Suppressor macrophage treated with lipopolysaccharide for 1 hour (primary cell): ENCODE data around the gene GLI2.

ENCODE experiments used
- DNase-seq, 3 donors: peaks; one replicate each; pipeline ENCODE4 v3.0.0-alpha.2; 2020 to 2022

Gene GLI2

DNA sequence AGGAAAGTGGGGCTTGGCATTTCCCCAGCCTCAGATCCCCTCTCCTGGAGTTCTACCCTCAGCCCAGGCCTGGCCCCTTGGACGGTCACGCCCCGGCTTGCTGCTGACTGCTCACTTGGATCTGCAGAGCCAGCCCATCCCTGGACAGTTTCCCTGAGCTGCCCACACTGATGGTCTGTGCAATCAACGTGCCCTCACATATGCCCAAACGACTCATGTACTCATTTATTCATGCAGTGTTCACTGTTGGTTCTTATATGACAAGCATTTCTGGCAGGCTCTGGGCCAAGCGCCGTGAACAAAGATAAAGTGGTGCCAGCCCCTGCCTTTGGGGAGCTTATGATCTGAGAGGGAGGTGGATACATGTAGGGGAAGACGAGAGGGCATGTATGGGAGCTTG, 20.3 kb upstream of the GLI2 start:
- no peak for DNase-seq

DNA sequence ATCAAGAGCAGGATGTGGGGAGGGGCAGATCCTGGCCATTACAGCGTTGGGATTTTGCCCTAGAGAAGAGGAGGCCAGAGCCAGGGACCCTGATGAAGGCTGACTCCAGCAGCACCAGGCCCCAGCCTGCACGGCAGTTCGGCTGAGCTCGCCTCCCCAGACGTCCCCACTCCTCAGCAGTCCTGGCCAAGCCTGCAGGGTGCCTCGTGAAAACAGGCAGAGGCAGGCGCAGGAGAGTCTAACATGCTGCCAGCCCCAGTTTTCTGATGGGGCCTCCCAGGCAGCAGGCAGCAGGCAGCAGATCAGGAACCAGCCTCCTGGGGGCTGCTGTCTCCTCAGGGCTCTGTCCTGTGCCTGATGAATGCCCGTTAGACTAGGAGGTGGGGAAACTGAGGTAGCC, 19.7 kb upstream of the GLI2 start:
- DNase-seq, result no peak

DNA sequence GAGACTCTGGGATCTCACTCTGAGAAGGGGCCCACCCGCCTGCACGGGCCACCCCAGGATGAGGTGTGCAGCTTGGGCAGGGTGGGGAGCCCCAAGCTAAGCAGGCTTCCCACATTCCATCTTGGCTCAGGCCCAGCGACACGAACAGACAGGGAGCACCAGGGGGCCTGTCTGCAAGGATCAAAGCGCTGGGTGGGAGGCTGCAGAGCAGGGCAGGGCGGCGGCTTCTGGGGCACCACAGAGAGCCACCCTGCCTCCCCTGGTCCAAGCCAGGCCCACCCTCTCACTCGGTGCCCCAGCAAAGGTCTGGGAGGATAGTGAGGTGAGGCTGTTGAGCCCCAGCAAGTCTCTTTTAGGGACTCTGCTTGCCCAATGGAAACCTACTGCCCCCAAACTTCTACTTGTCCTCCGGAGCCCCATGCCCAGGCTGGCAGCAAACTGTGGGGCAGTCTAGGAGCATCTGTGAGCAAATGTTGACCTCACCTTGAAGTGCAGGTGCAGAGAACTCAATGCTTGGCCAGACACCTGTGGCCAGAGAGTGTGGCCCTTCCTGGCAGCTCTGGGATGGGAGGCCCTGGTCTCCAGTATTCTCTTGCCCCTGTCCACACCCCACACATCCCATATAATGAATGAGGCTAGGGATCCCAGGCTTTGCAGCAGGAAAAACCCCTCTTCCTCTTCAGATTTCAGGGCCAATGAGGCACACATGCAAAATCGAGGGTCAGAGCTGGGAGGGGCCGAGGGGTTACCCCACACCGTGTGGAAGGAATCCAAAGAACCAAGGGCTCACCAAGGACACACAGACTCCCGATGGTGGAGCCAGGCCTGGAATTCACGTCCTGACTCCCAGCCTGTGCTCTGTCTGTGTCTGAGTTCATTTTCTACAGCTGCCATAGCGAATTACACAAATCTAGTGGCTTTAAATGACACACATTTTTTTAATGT, 18.8 kb upstream of the GLI2 start:
- no peak for DNase-seq

DNA sequence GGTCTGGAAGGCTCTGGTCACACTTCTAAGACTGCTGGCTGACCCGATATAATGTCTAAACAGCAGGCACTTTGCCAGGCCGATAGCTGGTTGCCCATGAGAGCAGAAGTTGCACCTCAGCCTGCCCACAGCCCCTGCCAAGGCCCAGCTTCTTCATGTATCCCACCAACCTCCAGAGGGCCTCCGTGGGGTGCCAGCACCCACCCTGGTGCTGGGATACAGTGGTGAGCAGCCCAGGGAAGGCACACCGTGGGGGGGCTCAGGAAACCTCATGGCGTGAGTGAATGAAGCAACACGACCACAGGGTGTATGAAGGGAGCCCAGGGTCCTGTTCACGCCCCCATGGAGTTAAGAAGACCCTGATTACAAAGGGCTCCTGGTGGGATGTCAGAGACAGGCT, 16.2 kb upstream of the GLI2 start:
- no peak for DNase-seq

DNA sequence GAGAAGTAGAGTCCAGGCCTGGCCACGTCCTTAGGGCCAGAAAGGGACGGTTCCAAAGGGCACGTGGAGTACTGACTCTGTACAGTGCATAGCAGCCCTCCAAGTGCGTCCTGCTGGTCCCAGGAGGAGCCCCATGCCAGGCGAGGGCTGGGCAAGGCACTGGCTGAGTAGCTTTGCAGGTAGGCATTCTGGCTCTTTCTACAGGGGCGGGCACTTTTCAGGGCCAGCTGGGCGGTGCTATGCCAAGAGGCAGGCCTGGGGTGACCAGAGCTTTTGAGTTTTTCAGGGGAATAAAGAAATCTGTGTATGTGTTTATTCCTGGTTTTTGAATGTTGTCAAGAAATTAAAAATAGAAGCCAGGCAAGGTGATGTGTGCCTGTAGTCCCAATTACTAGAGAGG, 15.4 kb upstream of the GLI2 start:
- no peak for DNase-seq

DNA sequence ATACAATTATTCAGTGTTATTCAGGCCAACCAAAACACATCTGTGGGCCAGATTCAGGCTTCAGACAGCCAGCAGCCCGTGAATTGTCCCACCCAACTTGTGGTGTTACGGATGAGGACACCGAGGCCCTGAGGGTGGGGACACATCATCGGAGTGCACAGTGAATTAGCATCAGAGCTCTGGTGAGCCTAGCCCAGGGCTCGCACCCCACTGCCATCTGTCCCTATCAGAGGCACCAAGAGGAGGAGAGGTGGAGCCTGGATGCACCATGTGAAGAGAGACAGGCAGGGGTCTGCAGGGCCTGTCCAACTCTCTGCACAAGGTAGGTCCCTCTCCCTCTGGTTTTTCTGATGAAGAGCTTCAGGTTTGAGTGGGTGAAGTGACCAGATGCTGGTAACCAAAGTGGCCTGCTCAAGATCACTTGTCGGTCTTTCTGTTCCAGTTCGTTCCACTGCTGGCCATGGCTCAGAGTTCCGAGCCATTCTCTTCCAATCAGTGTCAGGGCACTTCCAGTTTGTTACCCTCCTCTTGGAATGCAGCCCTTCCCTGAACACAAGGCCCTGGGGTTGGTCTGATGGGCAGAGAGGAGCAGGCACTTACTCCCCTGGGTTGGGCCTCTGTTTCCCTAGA, 14.8 kb upstream of the GLI2 start:
- no peak for DNase-seq

DNA sequence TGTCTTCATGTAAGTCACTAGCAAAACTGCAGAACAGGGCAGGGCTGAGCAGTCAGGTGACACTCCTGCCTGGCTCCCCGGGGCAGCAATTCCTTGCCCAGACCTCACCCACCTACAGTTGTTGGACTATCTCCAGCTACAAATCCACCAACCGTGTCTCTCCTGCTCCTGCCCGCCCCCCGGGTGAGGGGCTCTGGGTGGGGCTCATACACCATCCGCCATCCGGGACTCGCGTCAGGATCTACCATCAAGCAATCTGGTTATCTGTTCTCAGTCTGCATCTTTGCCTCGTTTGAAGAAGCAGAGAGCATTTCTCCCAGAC, 13.5 kb upstream of the GLI2 start:
- no peak for DNase-seq

DNA sequence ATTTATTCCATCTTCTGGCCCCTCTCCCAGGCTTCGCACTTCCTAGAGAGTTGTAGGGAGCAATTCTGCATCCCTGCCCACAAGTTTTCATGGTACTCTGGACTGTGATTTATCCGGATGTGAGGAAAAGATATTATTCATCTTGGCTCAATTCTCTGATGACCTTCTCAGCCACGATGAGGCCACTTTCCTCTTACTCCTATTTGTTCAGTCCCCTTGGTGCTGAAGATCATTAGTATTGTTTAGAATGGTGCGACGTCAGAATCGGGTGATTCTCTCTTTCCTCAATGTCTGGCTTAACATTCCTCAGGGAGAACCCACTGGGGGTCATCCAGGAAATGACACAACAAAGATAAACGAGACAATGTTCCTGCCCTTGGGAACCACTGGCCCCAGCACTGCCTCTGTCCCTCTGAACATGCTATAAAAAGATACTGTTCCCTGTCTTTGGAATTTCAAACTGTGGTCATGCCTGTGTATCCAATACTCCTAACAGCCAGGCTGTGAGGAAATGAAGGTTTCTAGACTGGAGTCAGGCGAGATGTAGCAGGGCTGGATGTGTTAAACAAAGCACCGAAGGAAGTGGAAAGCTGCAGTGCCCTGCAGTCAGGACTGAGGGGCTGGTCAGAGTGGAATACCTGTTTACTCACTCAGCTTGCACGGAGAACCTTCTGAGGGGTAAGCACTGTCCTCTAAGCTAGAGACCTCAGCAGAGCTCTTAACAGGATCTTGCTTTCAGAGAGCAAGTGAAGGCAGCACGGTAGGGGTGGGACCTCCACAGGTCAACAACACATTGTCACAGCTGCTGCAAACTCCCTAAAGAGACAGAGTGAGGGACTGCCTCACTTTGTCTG, 12.9 kb upstream of the GLI2 start:
- DNase-seq, result no peak

DNA sequence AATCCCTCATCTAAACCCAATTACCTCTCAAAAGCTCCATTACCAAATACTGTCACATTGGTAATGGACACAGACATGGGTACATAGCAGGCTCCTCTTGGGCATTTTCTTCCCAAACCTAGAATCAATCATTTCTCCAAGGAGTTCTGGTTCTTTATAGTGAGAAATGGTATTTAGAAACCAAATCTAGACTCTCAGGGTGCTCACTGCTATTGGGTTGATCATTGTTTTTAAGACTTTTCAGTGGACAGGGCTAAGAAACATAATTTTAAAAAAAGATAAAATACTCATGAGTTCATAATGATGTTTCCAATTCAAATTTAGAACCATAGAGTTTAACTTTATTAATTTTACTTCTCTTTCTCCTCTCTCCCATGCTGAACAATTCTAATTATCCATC, 9.4 kb upstream of the GLI2 start:
- DNase-seq, result no peak

DNA sequence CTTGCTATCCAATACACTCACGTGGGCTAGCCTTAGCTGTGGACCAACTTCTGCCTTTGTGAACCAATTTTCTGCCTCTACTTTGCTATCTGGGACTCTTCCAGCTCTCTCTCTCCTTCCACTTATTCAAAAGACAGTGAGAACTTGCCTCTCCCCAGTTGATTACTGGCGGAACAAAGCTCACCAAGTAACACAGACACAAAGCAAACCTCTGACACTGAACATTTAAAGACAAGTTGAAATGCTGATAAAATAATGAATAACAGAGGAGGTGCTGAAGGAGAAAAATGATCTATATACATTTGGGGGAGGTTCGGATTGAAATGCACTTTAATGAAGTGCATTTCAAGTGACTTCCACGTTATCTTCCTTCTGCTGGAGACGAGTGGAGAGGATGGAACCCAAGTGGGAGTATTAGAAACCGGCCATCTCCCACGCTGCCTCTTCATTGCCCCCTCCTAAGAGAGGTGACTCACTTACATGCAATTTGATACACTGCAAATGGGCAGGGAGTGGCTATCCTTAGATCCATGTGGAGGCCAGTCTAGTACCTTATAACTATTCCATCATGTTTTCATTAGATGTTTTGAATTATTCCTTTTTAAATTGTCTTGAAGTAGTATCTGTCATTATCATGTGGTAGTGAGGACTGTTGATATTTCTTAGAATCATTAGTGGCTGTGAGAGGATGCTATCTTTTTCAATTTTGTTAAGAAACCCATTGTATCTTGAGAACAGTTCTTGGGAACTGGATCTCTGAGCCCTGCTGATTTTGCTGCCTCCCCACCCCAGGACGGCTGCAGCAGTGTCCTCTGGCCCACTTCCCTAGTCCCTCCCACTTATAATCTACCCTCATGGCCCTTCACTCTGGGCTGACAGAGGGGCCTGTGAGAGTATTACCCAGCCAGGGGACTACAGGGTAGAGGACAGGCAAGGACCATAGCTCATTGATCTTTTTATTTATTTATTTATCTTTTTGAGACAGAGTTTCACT, 6.0 kb upstream of the GLI2 start:
- no peak for DNase-seq

DNA sequence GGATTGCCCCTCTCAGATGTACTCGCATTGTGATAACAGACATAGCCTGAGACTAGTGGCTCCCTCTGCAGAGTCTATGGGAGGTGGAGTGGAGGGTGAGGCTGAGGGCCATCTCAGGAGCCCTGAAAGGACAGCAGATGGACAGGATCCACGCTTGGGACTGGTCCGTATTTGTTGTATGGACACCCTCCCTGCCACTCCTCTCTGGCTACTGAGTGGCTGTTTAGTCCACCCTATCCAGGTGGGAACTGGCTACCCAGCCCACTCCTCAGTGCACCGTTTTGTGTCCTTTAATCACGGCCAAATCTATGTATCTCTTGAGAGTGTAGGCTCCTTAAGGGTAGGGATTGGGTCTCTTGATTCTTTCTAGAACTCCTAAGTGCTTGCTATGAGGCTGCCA, 4.5 kb upstream of the GLI2 start:
- DNase-seq, result no peak

DNA sequence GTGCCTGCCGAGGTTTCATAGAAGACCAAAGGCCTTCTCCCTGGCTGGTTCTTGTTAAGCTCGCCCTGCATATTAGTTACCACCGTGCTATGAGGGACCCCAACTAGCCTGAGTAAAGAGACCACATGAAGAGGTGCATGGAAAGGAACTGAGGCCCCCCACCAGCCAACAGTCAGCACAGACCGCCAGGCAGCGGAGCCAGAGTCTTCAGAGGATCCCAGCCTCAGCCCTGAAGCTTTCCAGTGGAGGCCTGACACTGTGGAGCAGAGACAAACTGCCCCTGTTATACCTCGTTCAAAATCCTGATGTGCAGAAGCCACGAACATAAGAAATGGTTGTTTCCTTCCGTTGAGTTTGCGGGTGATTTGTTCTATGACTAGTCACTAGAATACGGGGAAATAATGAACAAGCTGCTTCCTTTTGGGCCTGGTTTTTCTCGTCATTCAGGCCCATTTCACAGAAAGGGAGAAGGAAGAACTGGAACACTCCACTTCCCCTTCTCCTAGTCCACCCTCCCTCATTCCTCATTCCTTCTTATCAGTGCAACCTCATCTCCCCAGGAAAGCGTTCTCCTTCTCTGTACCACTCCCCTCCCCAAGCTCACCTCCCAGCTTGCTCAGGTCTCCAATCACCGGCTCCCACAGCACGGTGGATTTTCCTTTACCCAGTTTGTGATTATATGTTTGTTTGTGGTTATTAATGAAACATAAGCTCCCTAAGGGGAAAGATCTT, 3.0 kb upstream of the GLI2 start:
- DNase-seq, result no peak

DNA sequence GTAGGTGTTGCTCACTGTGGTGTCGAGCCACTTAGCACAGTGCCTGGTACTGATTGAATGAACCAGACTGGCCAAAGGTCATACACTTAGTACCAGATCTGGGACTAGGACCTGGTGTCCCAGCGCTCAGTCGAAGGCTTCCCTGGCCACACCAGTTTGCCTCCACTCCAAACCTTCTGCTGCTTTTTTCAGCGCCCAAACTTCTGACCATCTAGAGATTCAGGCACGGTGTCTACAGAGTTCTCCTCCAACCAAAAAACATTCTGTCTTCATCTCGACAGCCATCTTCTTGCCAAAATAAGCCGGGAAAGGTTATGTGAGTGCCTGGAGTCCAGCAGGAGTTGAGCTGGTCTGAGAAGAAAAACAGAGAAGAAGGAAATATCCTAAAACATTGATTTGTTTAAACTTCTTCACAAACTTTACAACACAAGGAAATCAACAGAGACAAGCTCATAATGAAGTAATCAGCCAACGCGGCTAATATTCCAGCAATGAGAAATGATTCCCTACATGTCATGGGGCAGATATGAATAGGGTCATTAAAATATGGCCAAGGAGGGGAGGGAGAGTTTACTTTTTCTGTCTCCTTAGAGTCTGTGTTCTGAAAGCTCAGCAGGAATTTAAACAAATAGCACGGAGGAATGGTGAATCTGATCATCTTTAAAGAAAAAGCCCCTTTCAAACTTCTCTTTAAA, 2.3 kb upstream of the GLI2 start:
- DNase-seq, result no peak

DNA sequence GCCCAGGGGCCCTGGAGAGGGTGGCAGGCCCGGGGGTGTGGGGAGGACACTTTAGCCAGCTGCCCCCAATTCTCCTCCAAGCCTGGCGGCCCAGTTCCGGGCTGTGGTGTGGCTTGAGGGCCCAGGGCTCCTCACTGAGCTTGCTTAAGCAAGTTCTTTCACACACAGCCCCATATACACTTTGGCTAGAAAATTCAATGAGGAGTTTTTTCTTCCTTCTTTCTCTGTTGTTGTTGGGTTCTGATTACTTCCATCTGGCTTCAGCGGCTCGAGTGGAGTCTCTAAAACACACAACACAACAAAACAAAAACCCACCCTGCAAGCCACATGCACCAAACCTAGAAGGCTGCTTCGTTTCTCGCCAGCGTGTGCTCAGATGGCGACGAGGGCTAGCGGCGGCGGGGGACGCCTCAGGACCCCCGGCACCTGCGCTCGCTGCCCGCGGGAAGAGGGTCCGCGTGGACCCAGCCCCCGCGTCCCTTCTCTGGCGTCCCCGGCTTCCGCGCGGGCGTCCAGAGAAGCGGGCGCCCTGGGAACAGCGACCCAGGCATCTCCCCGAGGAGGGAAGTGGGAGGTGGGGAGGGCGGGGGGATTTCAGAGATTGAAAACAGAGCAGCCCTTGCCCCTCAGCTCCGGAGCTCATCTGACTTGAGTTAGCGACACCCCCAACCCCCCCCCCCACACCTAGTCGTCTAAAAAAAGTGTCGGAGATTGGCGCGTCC, 577 bp upstream of the GLI2 start:
- DNase-seq, result no peak

DNA sequence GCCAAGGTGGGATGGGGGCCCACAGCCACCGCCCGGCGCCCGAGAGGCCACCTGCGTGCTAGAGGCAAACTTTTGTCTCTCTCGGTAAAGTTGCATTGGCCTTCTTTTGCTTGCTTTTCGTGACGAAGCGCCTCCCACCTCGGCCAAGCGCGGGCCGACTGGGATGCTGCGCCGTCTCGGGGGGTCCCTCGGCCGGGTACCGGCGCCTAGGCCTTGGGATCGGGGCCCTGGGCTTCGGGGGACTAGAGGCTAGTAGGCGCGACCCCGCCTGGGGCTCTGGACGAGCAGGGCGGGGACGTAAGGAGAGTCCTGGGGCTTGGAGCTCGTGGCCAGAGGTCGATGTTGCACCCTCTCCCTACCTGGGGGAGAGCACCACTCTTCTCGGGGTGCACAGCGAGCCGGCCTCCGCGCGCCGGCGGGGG, 545 bp downstream of the GLI2 start:
- DNase-seq, result no peak

DNA sequence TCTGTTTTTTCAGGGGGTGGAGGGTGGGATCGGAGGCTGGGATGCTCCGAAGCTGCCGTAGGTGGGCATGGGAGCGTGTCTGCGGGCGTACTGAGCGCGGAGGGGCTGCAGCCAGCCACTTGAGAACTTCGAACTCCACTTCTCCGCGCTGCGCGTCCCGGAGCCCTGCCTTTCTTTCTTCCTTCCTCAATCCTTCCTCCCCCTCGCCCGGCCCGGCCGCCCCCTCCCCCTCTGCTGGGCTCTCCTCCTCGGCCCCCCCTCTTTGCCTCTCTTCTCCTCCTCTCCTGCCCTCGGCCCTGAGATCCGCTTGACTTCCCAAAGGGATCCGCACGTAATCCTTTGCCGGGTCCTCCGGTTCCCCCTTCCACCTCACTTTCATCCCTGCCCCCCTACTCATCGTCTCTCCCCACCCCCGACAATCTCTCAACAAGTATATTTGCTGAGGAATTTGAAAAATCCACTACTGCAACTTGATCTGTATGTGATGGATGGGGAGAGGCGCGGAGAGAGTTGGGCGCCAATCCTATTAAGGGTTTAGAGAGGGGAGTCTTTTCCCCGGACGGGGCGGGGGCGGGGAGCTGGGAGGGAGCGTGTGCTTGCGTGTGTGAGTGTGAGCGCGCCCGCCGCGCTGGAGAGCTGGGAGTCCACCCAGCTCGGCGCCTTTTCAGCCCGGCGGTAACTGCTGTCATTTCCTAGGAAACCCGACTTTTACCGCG, 1.1 kb downstream of the GLI2 start:
- DNase-seq, result no peak

DNA sequence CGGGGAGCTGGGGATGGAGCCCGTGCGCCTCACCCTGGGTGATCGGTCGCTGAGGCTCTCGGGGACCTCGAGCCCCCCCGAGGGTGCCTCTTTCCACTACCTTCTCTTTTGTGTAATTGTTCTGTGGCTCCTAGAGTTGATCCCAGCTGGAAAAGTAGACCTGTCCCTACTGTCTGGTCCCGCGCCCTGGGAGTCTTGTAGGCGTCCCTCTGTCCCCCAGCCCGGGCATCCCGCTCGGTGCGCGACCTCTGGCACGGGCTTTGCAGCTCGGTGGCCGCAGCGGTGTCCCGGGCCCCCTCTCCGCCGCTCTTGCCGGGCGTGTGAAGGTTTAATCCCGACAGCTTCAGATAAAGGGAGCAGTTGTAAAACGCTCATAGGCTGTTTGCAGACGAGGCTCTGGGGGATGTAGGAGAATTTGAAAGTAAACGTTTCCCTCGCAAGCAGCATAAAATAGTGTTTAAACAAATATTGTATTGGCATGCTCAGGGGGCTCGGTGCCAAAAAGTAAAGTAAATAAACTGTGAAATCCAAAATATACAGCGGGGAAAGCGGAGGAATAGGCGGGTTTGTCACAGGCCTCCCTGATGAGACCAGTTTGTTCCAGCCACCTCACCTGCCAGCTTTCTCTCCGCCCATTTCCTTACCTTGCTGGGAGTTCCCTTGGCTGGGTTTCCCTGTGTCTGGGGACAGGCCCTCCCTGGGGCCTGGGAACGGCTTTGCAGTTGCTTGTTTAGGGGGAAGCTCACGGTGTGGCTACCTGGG, 1.9 kb downstream of the GLI2 start:
- no peak for DNase-seq

DNA sequence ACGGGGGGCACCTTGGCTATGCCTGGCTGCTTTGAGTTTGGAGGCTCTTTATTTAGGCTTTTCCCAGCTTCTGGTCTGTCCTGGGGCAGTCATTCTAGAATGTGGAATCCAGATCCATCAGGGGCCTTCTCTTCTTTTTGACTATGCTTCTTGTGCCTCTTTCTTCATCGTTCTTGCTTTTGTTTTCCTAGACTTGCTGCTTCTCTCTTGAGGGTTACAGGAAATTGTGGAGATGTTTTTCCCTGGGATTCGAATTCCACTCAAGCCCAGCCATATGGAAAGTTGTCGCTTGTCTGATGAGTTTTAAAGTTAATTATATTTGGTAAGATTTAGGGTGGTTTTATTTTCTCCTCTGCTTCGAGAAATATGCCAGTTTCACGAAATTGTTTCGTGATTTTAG, 2.4 kb downstream of the GLI2 start:
- DNase-seq, result no peak
